A673 (cell line): ENCODE data around the gene TRERF1. TPM values are rescaled to one million over a fixed set of nuclear protein-coding genes. Genes with fewer than 3 reads are reported as not detected.

Experiments
- BruUV-seq: library from RNA; stranded (reverse); fragments of 400-500 nt; replicated peaks from 2 replicates; lab custom pipeline; 2021; lab: Mats Ljungman, UMichigan
- CTCF ChIA-PET: fragments of 300-600 bp; sonication (Branson Sonifier 250); formaldehyde crosslinking; loops from one replicate; lab custom pipeline; 2022; ENCODE audit warnings: antibody characterized with exemption; lab: Charles Lee
- POLR2A ChIA-PET: fragments of 300-600 bp; sonication (Branson Sonifier 250); formaldehyde crosslinking; loops from one replicate; lab custom pipeline; 2022; ENCODE audit warnings: antibody characterized with exemption; ENCODE audit not compliant: low non-redundant PET; lab: Charles Lee
- DNase-seq: peaks from one replicate; pipeline ENCODE4 v3.0.0-alpha.2; 2015; ENCODE audit warnings: low spot score
- H3K27ac ChIP-seq: fragments of 200-600 bp; sonication (generic); 2 replicates; pipeline ENCODE4 v1.5.1; 2016; ENCODE audit warnings: mixed run types, low read depth, mild to moderate bottlenecking, mixed read lengths, antibody characterized with exemption, low read length; ENCODE audit not compliant: poor library complexity, severe bottlenecking
- H3K27me3 ChIP-seq: fragments of 200-600 bp; sonication (generic); replicated peaks from 2 replicates; pipeline ENCODE4 v1.6.1; 2017; ENCODE audit warnings: mixed run types, low read depth, mild to moderate bottlenecking, mixed read lengths, antibody characterized with exemption, low read length; ENCODE audit not compliant: insufficient read depth, poor library complexity
- H3K36me3 ChIP-seq: fragments of 200-600 bp; sonication (generic); 2 replicates; pipeline ENCODE4 v1.6.1; 2016; ENCODE audit warnings: mixed run types, mild to moderate bottlenecking, mixed read lengths, antibody characterized with exemption, low read length; ENCODE audit not compliant: insufficient read depth, poor library complexity, severe bottlenecking
- H3K4me1 ChIP-seq: fragments of 200-600 bp; sonication (generic); 2 replicates; pipeline ENCODE4 v1.6.1; 2017; ENCODE audit warnings: mixed run types, mild to moderate bottlenecking, mixed read lengths, antibody characterized with exemption, low read length; ENCODE audit not compliant: insufficient read depth, poor library complexity, severe bottlenecking
- H3K4me3 ChIP-seq: fragments of 200-600 bp; sonication (generic); 2 replicates; pipeline ENCODE4 v1.5.1; 2016; ENCODE audit warnings: low read depth, mixed run types, mild to moderate bottlenecking, mixed read lengths, low read length; ENCODE audit not compliant: poor library complexity, severe bottlenecking
- H3K9me3 ChIP-seq: fragments of 200-600 bp; sonication (generic); 2 replicates; pipeline ENCODE4 v1.6.1; 2016; ENCODE audit warnings: mixed run types, low read depth, mild to moderate bottlenecking, mixed read lengths, antibody characterized with exemption, low read length; ENCODE audit not compliant: poor library complexity, severe bottlenecking
- CTCF ChIP-seq: fragments of 300-800, 200-600 bp; sonication (generic); conservative IDR thresholded peaks from 2 replicates; pipeline ENCODE4 v1.5.1; 2017; ENCODE audit warnings: low read depth, mild to moderate bottlenecking, antibody characterized with exemption, low read length, moderate library complexity, mixed read lengths
- EZH2 ChIP-seq: fragments of 200-600 bp; sonication (generic); IDR thresholded peaks from 2 replicates; pipeline ENCODE4 v1.6.1; 2017; ENCODE audit warnings: borderline replicate concordance, low read depth, mild to moderate bottlenecking, mixed read lengths, antibody characterized with exemption, low read length; ENCODE audit not compliant: poor library complexity, severe bottlenecking
- intact Hi-C: fragments of 100-400 bp; cut with micrococcal nuclease; formaldehyde crosslinking; loops from one replicate; pipeline ENCODE4 v1.10.0; 2022; ENCODE audit not compliant: unreplicated experiment
- total RNA-seq: library from RNA; stranded (reverse); gene quantifications from 2 replicates; pipeline ENCODE4 v1.2.3, GENCODE V29; 2021

Gene TRERF1
- total RNA-seq, 1 experiment from 2014 or later = 9.5 TPM

GRCh38 chr6:42460883-42461282 is 9.2 kb upstream of the TRERF1 start:
- Histone ChIP-seq H3K27me3 (no peaks in the 10 kb centered on the region), H3K4me3 (no peak overlapping the region), H3K4me1 (no peaks in the 10 kb centered on the region), H3K27ac (no peak overlapping the region), H3K9me3 (no peaks in the 10 kb centered on the region), H3K36me3 (no peaks in the 10 kb centered on the region)
- no peak for TF ChIP-seq EZH2
- no peak for TF ChIP-seq CTCF
- ChIA-PET POLR2A (no interaction called here), CTCF (interaction anchor here (0.7 kb wide), 1 partner anchor 50 kb away, joined by 4 read pairs; no protein-coding TSS in a partner anchor)
- DNase-seq = no peak
- no TSS peak for BruUV-seq
- intact Hi-C loops = no loop called here

- H3K36me3 ChIP-seq = no peaks in the 10 kb centered on the region
- H3K27ac ChIP-seq = no peak overlapping the region
- H3K9me3 ChIP-seq = no peaks in the 10 kb centered on the region
- H3K27me3 ChIP-seq = no peaks in the 10 kb centered on the region
- H3K4me1 ChIP-seq = no peaks in the 10 kb centered on the region
- DNase-seq = no peak
- no TSS peak for BruUV-seq
- intact Hi-C loops = no loop called here
- CTCF ChIA-PET = no interaction called here
- TF ChIP-seq CTCF (no peak), EZH2 (no peak)
- H3K4me3 ChIP-seq = no peak overlapping the region
- POLR2A ChIA-PET = no interaction called here
These were observed 8.2 kb upstream of the TRERF1 start for GRCh38 chr6:42459888-42460287.

- POLR2A ChIA-PET = no interaction called here
- Histone ChIP-seq H3K27me3 (no peaks in the 10 kb centered on the region), H3K27ac (no peak overlapping the region), H3K4me3 (no peak overlapping the region), H3K9me3 (no peaks in the 10 kb centered on the region), H3K4me1 (peaks cover 8% of the 10 kb centered on the region), H3K36me3 (no peaks in the 10 kb centered on the region)
- no TSS peak for BruUV-seq
- no peak for TF ChIP-seq CTCF
- no peak for TF ChIP-seq EZH2
- intact Hi-C loops = no loop called here
- CTCF ChIA-PET = no interaction called here
- no peak for DNase-seq
These were observed 2.7 kb upstream of the TRERF1 start for GRCh38 chr6:42454428-42454791.
